ENCODE data around the gene NYNRIN.
A peak's percentile ranks its signal among the peaks of the same experiment; 100 is the strongest.

Gene NYNRIN

GRCh38 chr14:24415421-24416253, 16.8 kb downstream of the NYNRIN start:
- no peak for DNase-seq

- DNase-seq = no peak
These were observed 17.6 kb downstream of the NYNRIN start for GRCh38 chr14:24416254-24416931.

- DNase-seq = no peak
These were observed 18.3 kb downstream of the NYNRIN start for GRCh38 chr14:24416932-24417619.

- DNase-seq = no peak
These were observed 19.2 kb downstream of the NYNRIN start for GRCh38 chr14:24417832-24418491.

GRCh38 chr14:24418492-24418873, 19.7 kb downstream of the NYNRIN start:
- DNase-seq = no peak

GRCh38 chr14:24422261-24422660, 23.5 kb downstream of the NYNRIN start:
- no peak for DNase-seq

- DNase-seq = no peak
These were observed 24.1 kb downstream of the NYNRIN start for GRCh38 chr14:24422694-24423601.

GRCh38 chr14:24425704-24426103, 26.9 kb downstream of the NYNRIN start:
- no peak for DNase-seq

- no peak for DNase-seq
These were observed 27.5 kb downstream of the NYNRIN start for GRCh38 chr14:24426150-24426911.

- DNase-seq = no peak
These were observed 28.2 kb downstream of the NYNRIN start for GRCh38 chr14:24426912-24427536.

GRCh38 chr14:24427537-24428508, 29.0 kb downstream of the NYNRIN start:
- no peak for DNase-seq

- no peak for DNase-seq
These were observed 30.0 kb downstream of the NYNRIN start for GRCh38 chr14:24428628-24429394.

GRCh38 chr14:24429395-24430142, 30.8 kb downstream of the NYNRIN start, which contains the start of the genes CBLN3 and KHNYN:
TSS of gene CBLN3 (minus strand) at chr14:24429668. CDS start at chr14:24429054, 614 bp downstream.
TSS of gene KHNYN (plus strand) at chr14:24429954. CDS start at chr14:24430731, 777 bp downstream.
- DNase-seq = peak; percentile 12 to 67

- no peak for DNase-seq
These were observed 31.4 kb downstream of the NYNRIN start for GRCh38 chr14:24430143-24430681.

- DNase-seq = no peak
These were observed 32.1 kb downstream of the NYNRIN start for GRCh38 chr14:24430682-24431568.

GRCh38 chr14:24431569-24432258, 32.9 kb downstream of the NYNRIN start:
- DNase-seq = peak; percentile 59 to 93
